Natural killer cell (primary cell): Measurements from ENCODE around the gene MRPS12. TPM values are rescaled to one million over a fixed set of nuclear protein-coding genes. Genes with fewer than 3 reads are reported as not detected.
A peak's percentile ranks its signal among the peaks of the same experiment; 100 is the strongest.

Experiments used
- ATAC-seq, 3 donors: fragments of 150-1000 bp in 2 of 3; fragments of 200-7000 bp in 1 of 3; cut with Tn5 transposase; 1 replicate in 1 of 3; 2 replicates in 2 of 3; pipeline ENCODE4 v1.10.0; 2021; ENCODE audit warnings: mild to moderate bottlenecking in 2 of 3, moderate library complexity in 2 of 3
- DNase-seq, 2 donors: peaks; one replicate each; pipeline versions ENCODE4 v3.0.0 to v3.0.0-alpha.2; 2013 to 2021; ENCODE audit warnings: mixed read lengths in 1 of 2
- H3K27ac ChIP-seq: one replicate; pipeline ENCODE4 v1.5.1; 2013; ENCODE audit warnings: mild to moderate bottlenecking, low read length
- H3K27me3 ChIP-seq: one replicate; pipeline ENCODE4 v1.6.1; 2013; ENCODE audit warnings: low read length; ENCODE audit not compliant: control insufficient read depth, insufficient read depth
- H3K36me3 ChIP-seq: one replicate; pipeline ENCODE4 v1.6.1; 2013; ENCODE audit warnings: low read length; ENCODE audit not compliant: control insufficient read depth, insufficient read depth
- H3K4me1 ChIP-seq: one replicate; pipeline ENCODE4 v1.6.1; 2013; ENCODE audit warnings: low read length; ENCODE audit not compliant: control insufficient read depth, insufficient read depth
- H3K4me3 ChIP-seq: one replicate; pipeline ENCODE4 v1.5.1; 2013; ENCODE audit warnings: low read length
- H3K9me3 ChIP-seq: one replicate; pipeline ENCODE4 v1.6.1; 2013; ENCODE audit warnings: low read length; ENCODE audit not compliant: control insufficient read depth, insufficient read depth
- H3K27ac Mint-ChIP-seq, 2 donors: one replicate each; pipeline ENCODE4 v1.8.0; 2022; ENCODE audit warnings: mild to moderate bottlenecking in 2 of 2, mixed read lengths in 2 of 2, moderate library complexity in 1 of 2
- H3K27me3 Mint-ChIP-seq, 2 donors: one replicate each; pipeline ENCODE4 v1.8.0; 2022; ENCODE audit warnings: low read depth in 2 of 2, mixed read lengths in 2 of 2
- H3K36me3 Mint-ChIP-seq: one replicate; pipeline ENCODE4 v1.8.0; 2022; ENCODE audit warnings: mixed read lengths
- H3K4me1 Mint-ChIP-seq, 2 donors: one replicate each; pipeline ENCODE4 v1.8.0; 2022; ENCODE audit warnings: mixed read lengths in 2 of 2
- H3K4me3 Mint-ChIP-seq: one replicate; pipeline ENCODE4 v1.8.0; 2022; ENCODE audit warnings: mild to moderate bottlenecking, moderate library complexity, mixed read lengths
- H3K9me3 Mint-ChIP-seq, 2 donors: one replicate each; pipeline ENCODE4 v1.8.0; 2022; ENCODE audit warnings: mixed read lengths in 2 of 2
- CTCF ChIP-seq: fragments of 200-600 bp; IDR thresholded peaks from one replicate; pipeline ENCODE4 v1.8.0; 2022; ENCODE audit warnings: antibody characterized with exemption
- WGBS: methylation state at CpG from one replicate; pipeline ENCODE4 v1.1.7; 2013; ENCODE audit warnings: missing lambda C conversion rate; ENCODE audit not compliant: insufficient coverage; 5-methylcytosine and 5-hydroxymethylcytosine counted together
- intact Hi-C: fragments of 100-400 bp; cut with micrococcal nuclease; formaldehyde crosslinking; loops from one replicate; pipeline ENCODE4 v1.14.2; 2022
- total RNA-seq, 4 donors: library from RNA; stranded (reverse); fragments of 120-200 nt in 1 of 4; gene quantifications; one replicate each; pipeline versions ENCODE4 v1.2.3 to v1.2.4, GENCODE V29; 2013 to 2022

Gene MRPS12
- total RNA-seq, 3 donors from 2014 or later (not counting 1 experiment from before 2014, with no cell fraction given), result 25.3 to 27.8 (median 26.7) TPM

DNA sequence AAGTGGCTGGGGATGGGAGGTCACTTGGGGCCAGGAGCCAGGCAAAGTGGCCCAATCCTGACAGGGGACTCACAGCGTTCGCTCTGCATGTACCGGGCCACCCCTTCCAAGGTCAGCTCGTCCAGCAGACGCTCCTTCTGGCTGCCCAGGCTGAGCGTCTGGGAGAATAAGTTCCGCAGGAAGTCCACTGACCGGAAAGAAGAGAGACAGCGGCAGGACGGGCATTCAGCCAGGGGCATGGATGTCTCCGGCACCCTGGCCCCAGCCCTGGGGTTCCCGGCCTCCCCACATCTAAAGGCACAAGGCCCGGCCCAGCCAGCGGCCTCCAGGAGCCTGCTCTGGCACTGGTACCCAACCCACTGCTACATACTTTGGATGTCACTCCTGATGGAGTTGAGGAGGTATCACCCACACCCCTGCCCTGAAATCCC is 37.4 kb upstream of the MRPS12 start:
- 96% methylated on average over 14 of the region's 14 CpGs for WGBS
- ATAC-seq, result no peak
- H3K4me1 Mint-ChIP-seq, result peaks cover 30 to 37% of the 10 kb centered on the region in 2 donors
- Histone ChIP-seq H3K4me3 (no peak overlapping the region), H3K9me3 (no peaks in the 10 kb centered on the region), H3K27ac (no peak overlapping the region), H3K27me3 (no peaks in the 10 kb centered on the region), H3K4me1 (peaks cover 19% of the 10 kb centered on the region), H3K36me3 (peaks cover 34% of the 10 kb centered on the region)
- DNase-seq, result no peak
- intact Hi-C loops, result no loop called here
- no peak overlapping the region for H3K27ac Mint-ChIP-seq
- TF ChIP-seq CTCF, result no peak
- no peaks in the 10 kb centered on the region for H3K27me3 Mint-ChIP-seq
- H3K9me3 Mint-ChIP-seq, result no peaks in the 10 kb centered on the region
- no peak overlapping the region for H3K4me3 Mint-ChIP-seq
- no peaks in the 10 kb centered on the region for H3K36me3 Mint-ChIP-seq

DNA sequence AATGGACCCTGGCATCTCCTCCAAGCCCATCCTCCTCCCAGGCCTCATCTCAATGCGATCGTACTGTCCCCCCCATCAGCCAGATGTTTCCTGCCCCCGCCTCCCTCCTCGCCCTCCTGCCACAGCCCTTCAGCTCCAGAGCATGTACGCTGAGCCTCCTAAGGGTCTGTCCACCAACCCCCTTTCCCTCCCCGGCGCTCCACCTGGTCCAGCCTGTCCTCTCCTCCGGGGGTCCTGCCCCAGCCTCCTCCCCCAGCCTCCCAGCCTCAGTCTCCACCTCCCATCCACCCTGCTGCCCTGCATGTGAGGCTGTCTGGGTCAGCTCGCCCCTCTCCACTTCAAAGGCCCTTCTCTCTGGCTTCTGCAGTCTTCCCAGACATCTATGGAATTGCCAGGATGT is 35.8 kb upstream of the MRPS12 start:
- H3K27me3 ChIP-seq, result no peaks in the 10 kb centered on the region
- no peaks in the 10 kb centered on the region for H3K9me3 ChIP-seq
- Mint-ChIP-seq H3K4me3 (no peak overlapping the region), H3K4me1 (peaks cover 42 to 51% of the 10 kb centered on the region in 2 donors), H3K27ac (peak overlapping the region in 1 of 2 donors; percentile 65), H3K36me3 (no peaks in the 10 kb centered on the region), H3K9me3 (no peaks in the 10 kb centered on the region), H3K27me3 (no peaks in the 10 kb centered on the region)
- intact Hi-C loops, result loop anchor here (5.0 kb wide), 1 partner anchor 63 kb away; the partner anchor contains the start of gene ECH1
- 50% methylated on average over 9 of the region's 9 CpGs for WGBS
- H3K27ac ChIP-seq, result no peak overlapping the region
- TF ChIP-seq CTCF, result no peak
- H3K4me3 ChIP-seq, result no peak overlapping the region
- ATAC-seq (no peak), DNase-seq (no peak)
- H3K4me1 ChIP-seq, result peaks cover 26% of the 10 kb centered on the region
- H3K36me3 ChIP-seq, result peaks cover 18% of the 10 kb centered on the region

DNA sequence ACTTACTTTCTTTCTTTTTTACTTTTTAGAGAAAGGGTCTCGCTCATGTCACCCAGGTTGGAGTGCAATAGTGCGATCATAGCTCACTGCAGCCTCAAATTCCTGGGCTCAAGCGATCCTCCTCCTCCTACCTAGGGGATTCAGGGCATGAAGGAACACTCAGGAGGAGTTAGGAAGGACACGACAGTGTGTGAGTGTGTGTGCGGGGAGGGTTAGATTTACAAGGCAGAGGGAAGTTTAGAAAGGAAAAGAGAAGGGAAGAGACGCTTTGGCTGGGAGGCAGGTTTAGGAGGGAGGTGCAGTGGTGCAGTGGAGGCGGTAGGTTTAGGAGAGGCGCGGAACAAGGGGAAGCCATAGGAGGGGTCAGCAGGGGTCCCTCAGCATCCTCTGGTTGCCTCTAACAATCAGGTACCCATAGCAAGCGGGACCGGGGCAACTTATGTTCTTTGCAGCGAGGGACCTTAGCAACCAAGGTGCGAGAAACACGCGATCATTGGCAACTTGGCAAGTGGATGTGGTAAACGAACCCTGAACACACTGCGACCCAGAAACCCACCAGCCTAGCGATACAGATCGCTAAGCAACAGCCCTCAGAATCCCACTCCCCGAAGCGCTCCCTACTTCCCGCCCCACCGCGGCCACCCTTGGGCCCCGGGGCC is 31.8 kb upstream of the MRPS12 start:
- Histone ChIP-seq H3K4me3 (peak overlapping the region; percentile 82), H3K27me3 (no peaks in the 10 kb centered on the region), H3K9me3 (peaks cover 4% of the 10 kb centered on the region), H3K4me1 (peaks cover 35% of the 10 kb centered on the region), H3K36me3 (peaks cover 6% of the 10 kb centered on the region), H3K27ac (peak overlapping the region; percentile 95)
- peak overlapping the region; percentile 96 to 98 for H3K27ac Mint-ChIP-seq
- peak overlapping the region; percentile 97 for H3K4me3 Mint-ChIP-seq
- peaks cover 61 to 62% of the 10 kb centered on the region in 2 donors for H3K4me1 Mint-ChIP-seq
- H3K27me3 Mint-ChIP-seq, result no peaks in the 10 kb centered on the region
- peak; percentile 30 to 45 (median 39) for ATAC-seq
- 6% methylated on average over 24 of the region's 25 CpGs for WGBS
- no peak for DNase-seq
- intact Hi-C loops, result loop anchor here (1.0 to 5.0 kb wide), 6 partner anchors 21 to 67 kb away; partner anchors contain the start of genes ECH1, MRPS12, RINL and SARS2
- H3K9me3 Mint-ChIP-seq, result no peaks in the 10 kb centered on the region
- no peaks in the 10 kb centered on the region for H3K36me3 Mint-ChIP-seq
- TF ChIP-seq CTCF, result no peak
